HG03159 (cell line): Measurements from ENCODE around the gene DUSP16.

Experiments used
- ATAC-seq: cut with Tn5 transposase; IDR thresholded peaks from one replicate; pipeline ENCODE4 v1.9.1; 2021; ENCODE audit warnings: mild to moderate bottlenecking, moderate library complexity; ENCODE audit not compliant: unreplicated experiment

The DUSP16 gene

DNA sequence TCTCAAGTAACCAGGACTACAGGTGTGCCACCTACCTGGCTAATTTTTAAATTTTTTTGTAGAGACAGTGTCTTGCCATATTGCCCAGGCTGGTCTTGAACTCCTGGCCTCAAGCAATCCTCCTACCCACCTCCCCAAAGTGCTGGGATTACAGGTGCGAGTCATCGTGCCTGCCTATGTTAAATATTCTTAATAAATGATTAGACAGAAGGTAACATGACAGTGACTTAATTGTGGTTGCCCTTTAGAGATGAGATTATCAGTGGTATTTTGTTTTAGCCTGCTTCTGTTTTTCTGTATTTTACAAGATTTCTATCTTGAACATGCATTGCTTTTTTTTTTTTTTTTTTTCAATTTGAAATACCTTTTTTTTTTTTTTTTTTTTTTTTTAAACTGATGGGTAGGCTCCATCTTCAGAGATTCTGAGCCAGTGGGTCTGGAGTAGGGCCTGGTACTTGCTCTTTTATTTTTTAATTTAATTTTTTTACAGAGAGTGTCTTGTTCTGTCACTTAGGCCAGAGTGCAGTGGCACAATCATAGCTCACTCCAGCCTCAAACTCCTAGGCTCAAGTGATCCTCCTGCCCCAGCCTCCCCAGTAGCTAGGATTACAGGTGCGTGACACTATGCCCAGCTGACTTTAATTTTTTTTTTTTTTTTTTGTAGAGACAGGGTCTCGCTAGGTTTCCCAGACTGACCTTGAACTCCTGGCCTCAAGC lies 117.3 kb downstream of the DUSP16 start:
- ATAC-seq = no peak

DNA sequence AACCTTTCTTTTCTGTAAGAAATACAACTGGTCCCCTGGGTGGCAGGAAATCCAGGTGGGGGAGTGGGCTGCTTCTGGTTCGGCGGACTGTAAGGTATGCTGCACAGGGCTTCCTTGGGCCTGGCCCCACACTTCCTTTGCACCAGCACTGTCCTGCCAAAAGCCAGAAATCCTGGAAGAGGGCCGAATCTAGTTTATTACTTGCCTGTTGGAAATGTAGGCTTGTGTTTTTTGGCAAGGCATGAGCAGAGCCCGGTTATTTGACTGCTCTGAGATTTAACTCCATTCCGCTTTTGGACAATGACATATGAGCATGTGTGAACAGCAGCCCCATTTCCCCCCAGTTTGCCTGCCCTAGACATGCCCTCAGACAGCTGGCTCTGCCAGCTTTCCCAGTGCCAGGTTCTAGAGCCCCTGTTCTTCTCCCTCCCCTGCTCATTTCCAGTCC lies 119.2 kb downstream of the DUSP16 start:
- no peak for ATAC-seq

DNA sequence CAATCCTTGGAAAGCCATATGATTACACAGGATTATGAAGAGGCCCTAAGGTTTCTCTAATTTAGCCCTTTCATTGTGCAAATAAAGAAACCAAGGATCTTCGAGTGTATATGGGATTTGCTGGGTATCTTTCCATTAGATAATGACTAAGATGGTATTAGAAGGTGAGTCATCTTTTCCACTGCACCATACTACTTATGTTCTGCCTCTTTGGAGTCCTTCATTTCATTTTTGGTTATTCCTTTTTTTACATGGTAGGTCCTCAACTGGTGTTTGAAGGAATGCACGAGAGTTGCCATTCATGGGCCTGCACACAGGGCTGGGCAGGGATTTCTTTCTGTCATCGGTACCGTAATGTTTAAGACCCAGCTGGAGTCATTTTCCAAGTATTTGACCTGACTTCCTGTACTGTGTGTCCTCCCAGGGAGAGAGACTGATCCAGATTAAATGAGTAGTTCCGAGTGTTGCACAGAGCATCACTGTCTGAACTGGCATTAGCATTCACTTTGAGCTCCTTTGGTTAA lies 120.1 kb downstream of the DUSP16 start:
- no peak for ATAC-seq

DNA sequence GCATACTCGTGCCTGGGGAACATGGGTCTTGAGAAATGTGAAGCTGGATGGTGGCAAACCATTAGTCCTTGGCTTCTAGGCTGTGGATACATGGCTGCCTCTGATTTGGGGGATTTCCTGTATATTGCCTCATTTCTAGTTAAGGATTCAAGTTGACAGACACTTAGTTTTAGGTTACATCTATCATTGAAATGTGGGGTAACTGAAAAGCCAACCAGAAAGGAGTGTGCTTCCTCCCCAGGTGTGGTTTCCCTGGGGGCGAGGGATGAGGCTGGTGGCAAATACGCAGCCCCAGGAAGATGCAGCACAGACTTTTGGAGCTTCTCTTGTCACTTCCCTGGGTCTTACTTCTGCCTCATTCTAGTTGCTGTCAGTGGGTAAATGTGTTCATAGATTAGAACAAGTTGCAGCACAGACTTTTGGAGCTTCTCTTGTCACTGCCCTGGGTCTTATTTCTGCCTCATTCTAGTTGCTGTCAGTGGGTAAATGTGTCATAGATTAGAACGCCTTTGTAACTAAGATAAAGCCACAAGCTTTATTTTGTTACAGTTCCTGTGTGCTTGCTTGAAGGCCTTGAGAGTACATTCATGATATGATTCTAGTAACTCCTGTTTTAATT lies 120.7 kb downstream of the DUSP16 start:
- no peak for ATAC-seq

DNA sequence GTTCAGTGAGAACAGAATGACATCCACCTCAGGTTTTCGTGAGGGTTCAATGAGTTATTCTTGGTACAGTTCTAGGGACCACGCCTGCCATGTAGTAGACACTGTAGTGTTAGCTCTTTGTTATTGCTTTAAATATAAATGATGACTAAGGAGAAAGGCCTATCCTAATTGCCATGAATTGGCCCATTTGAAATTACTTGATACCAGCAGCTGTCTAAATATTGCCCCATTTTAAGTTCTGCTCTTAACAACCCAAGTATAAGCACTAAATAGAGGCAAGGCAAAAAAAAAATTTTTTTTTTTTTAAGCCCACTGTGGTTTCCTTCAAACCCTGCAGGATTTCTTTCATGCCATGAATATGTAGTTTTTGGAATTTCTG lies 121.2 kb downstream of the DUSP16 start:
- no peak for ATAC-seq

DNA sequence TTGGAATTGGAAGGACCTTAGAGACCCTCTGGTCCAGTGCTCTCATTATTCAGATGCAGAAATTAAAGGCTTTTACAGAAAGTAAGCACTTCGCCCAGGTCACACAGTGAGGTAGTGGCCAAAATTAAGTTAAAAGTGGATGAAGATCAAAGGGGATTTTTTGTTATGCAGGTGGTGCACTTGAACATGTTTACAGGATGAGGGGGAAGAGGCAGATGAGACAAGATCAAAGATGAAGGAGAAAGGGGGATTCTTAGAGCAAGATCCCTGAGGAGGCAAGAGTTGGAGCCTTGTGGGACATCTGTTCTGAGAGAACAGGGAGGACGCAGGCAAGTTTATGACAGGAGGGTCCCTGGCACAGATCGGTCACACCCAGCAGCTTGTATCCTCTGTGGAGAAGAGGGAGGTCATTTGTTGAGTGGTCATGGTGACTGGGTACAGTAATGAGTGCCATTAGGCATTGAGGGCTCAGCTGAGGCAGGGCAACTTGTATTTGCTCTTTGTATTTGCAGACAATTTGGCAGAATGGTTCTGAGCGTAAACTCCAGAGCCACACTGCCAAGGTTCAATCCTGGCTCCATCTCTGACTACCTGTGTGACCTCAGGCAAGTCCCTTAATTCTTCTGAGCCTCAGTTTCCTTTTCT lies 121.8 kb downstream of the DUSP16 start:
- ATAC-seq = no peak

DNA sequence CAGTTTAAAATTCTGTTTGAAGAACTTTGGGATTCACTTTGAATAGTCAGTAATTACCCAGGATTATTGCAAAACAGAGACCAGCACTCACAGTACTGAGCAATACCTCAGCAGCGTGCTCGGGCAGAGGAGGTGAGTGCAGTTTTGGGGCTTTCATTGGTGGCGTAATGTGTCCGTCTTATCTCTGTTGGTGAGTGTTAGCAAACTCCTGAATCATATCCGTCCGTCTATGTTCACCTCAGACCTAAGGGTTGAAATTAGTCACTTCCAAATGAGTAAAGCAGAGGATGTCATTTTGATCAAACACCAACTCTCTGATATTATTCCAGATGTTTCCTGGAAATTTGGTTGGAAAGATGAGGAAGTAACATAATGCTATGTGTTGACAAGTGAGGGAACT lies 123.0 kb downstream of the DUSP16 start:
- ATAC-seq = no peak

DNA sequence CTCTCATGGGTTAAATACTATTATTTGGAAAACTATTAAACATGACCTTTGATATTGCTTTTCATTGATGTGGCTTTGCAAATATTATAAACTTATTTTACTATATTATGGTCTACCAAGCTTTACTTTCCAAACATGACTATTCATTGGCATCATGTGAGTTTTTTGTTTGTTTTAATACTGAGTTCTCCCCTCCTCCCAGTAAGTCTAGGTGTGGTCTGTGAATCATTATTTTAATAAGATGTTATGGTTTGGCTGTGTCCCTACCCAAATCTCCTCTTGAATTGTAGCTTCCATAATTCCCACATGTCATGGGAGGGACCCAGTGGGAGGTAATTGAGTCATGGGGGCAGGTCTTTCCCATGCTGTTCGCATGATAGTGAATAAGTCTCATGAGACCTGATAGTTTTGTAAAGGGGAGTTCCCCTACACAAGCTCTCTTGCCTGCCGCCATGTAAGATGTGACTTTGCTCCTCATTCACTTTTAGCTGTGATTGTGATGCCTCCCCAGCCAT lies 125.8 kb downstream of the DUSP16 start:
- ATAC-seq = no peak

DNA sequence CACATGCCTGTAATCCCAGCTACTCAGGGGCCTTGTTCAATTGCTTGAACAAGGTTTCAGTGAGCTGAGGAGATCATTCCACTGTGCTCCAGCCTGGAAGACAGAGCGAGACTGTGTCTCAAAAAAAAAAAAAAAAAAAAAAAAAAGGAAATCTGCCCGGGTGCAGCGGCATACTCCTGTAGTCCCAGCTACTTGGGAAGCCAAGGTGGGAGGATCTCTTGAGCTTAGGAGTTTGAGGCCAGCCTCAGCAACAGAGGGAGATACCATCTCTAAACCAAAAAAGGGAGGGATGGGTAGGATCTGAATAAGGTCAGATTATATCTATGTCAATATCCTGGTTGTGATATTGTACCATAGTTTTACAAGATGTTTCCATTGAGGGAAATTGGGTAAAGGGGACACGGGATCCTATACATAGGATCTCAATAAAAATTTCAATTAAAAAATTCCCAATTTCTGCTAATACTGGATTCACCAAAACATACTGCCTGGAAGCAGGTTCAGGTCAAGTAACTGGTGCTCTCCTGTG lies 129.4 kb downstream of the DUSP16 start:
- no peak for ATAC-seq

DNA sequence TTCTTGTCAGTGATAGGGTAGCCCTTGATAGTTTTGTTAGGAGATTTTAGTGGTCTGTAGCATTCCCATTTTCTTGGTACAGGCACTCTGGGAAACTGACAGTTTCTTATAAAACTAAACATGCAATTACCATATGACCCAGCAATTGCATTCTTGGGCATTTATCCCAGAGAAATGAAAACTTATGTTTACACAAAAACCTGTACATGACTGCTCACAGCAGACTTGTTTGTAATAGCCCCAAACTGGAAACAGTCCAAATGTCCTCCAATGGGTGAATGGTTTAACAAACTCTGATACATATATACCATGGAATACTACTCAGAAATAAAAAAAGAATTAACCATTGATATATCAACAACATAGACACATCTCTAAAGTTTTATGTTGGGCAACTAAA lies 130.3 kb downstream of the DUSP16 start:
- ATAC-seq = no peak

DNA sequence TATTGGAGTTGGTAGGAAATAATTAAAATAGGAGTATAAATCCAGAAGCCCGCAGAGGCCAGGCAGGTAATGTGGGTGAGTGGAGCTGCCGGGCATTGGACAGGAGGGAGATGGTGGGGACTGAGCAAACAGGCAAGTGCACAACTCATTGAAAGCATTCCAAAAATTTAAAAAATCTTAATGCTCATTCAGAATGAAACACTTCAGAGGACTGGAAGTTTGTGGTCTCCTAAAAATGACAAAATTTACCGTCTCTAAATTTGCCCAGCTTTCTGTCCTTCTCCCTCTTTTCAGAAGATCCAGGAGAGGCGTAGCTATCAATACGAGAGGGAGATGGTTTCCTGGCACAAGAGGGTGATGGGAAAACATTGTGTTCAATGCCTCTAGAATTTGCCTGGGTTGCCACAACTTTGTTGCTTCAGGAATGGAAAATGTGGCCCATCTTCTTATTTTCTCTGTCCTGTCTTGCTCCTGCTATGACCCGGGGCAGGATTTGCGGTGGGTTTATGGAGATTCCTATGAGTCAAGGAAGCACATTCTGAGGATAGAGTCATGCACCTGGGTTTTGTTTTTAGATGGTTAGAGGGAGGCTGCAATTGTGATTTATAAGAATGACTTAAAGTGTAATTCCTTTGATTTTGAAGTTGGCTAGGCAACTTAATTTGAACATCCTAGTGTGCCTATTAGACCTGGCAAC lies 133.6 kb downstream of the DUSP16 start:
- ATAC-seq = no peak

DNA sequence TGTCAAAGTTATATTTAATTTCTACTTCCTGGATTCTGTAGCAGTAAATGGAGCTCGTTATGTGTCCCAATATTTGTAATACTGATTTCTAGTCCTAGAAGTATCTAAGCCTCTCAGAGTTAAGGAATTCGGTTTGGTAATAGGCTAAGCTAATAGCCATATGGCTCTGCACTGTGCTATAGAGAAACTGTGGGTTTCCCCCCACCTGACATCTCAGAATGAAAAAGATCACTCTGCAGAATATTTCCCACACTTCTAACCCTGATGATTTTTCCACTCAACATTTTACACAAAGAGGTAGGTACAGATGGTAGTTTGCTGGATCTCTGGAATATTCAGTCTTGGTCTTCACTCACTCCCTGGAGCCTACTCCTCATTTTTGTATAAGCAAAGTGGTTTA lies 134.6 kb downstream of the DUSP16 start:
- no peak for ATAC-seq

DNA sequence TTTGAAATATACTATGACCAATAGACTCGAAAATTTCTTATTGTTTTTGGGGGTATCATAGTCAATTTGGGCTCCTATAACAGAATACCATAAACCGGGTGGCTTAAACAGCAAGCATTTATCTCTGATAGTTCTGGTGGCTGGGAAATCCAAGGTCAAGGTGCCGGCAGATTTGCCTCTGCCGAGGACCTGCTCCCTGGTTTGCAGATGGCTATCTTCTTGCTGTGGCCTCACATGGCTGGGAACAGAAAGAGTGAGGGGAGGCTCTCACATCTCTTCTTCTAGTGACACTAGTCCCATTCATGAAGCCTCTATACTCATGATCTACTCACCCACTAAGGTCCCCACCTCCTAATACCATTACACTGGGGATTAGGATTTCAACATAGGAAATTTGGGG lies 135.1 kb downstream of the DUSP16 start:
- ATAC-seq = no peak

DNA sequence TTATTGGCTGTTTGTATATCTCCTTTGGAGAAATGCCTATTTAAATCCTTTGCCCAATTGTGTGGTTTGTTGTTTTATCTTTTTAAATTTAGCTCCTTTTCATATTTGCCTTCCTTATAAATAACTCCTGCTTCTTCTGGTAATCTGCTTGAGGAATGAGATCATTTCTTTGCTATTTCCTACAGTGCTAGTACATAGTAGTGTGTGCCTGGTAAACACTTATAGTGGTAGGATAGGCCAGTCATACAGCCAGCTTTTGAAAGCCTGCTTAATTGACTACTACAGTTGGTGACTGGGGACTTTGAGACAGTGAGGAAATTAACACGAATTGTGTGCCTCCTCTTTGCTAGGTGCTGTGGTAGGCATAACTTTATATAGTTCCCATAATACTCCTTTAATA lies 137.0 kb downstream of the DUSP16 start:
- no peak for ATAC-seq

DNA sequence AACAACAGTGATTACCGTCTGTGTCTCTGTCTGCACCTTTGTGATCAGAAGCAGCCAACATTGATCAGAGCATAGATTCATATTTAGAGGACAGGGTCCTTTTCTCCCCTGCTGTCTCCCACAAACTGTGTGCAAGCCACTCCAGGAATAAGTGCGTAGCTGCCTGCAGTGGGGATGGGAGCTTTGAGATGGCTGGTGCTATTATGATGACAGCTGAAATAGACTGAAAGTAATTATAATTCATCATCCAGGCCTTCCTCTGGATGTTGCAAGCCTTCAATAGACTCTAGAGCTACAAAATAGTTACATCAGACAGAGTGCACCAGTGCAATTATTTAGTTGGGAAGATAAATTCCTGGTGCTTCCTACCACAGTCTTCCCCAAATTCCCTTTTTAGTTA lies 137.7 kb downstream of the DUSP16 start:
- no peak for ATAC-seq
